IMR-90 (cell line): ENCODE results near the gene CEL. TPM values are rescaled to one million over a fixed set of nuclear protein-coding genes. Genes with fewer than 3 reads are reported as not detected.
"Not testable (repeated sequence)": the region's sequence is repeated elsewhere in the genome, so short reads cannot be mapped to it uniquely, and the experiment has no call there.

Experiments
- ATAC-seq: fragments of 200-7000 bp; cut with Tn5 transposase; 2 replicates; pipeline ENCODE4 v1.9.1; 2020; ENCODE audit warnings: low read depth, mild to moderate bottlenecking, moderate library complexity
- BruUV-seq: library from RNA; stranded (reverse); fragments of 400-500 nt; replicated peaks from 2 replicates; lab custom pipeline; 2021; lab: Mats Ljungman, UMichigan
- CTCF ChIA-PET: fragments of 300-600 bp; formaldehyde crosslinking; extraction: SDS; loops from one replicate; lab custom pipeline; 2021; ENCODE audit warnings: antibody characterized with exemption; lab: Yijun Ruan, JAX
- POLR2A ChIA-PET: fragments of 300-600 bp; sonication (Branson Sonifier 250); formaldehyde crosslinking; loops from one replicate; lab custom pipeline; 2022; ENCODE audit warnings: antibody characterized with exemption; ENCODE audit not compliant: unreplicated experiment; lab: Charles Lee
- DNase-seq: peaks from one replicate; pipeline ENCODE4 v3.0.0; 2013
- H2AFZ ChIP-seq: replicated peaks from 2 replicates; pipeline ENCODE3; 2013; ENCODE audit warnings: low read length, mild to moderate bottlenecking; ENCODE audit not compliant: poor library complexity
- H2AK5ac ChIP-seq: 2 replicates; pipeline ENCODE4 v1.6.1; 2013; ENCODE audit warnings: low read depth, low read length, inconsistent platforms
- H2AK9ac ChIP-seq: replicated peaks from 2 replicates; pipeline ENCODE3; 2013; ENCODE audit warnings: mild to moderate bottlenecking, low read depth, low read length, moderate library complexity; ENCODE audit not compliant: poor library complexity
- H2BK120ac ChIP-seq: 2 replicates; pipeline ENCODE4 v1.6.1; 2013; ENCODE audit warnings: low read depth, low read length, inconsistent platforms
- H2BK15ac ChIP-seq: 3 replicates; pipeline ENCODE4 v1.6.1; 2013; ENCODE audit warnings: low read depth, low read length, inconsistent platforms
- H2BK20ac ChIP-seq: 2 replicates; pipeline ENCODE4 v1.6.1; 2013; ENCODE audit warnings: low read depth, mild to moderate bottlenecking, inconsistent platforms, low read length, moderate library complexity
- H2BK5ac ChIP-seq: 2 replicates; pipeline ENCODE4 v1.6.1; 2013; ENCODE audit warnings: mild to moderate bottlenecking, low read depth, low read length, inconsistent platforms; ENCODE audit not compliant: poor library complexity, severe bottlenecking
- H3K14ac ChIP-seq: replicated peaks from 2 replicates; pipeline ENCODE4 v1.6.1; 2013; ENCODE audit warnings: low read depth, low read length, inconsistent platforms
- H3K18ac ChIP-seq: 2 replicates; pipeline ENCODE4 v1.6.1; 2013; ENCODE audit warnings: low read depth, low read length, control low read depth
- H3K23ac ChIP-seq: 2 replicates; pipeline ENCODE4 v1.6.1; 2013; ENCODE audit warnings: low read depth, low read length, inconsistent platforms
- H3K27ac ChIP-seq: 2 replicates; pipeline ENCODE4 v1.5.1; 2013; ENCODE audit warnings: mild to moderate bottlenecking, control low read depth, low read length; ENCODE audit not compliant: insufficient read depth
- H3K27me3 ChIP-seq: 2 replicates; pipeline ENCODE4 v1.6.1; 2013; ENCODE audit warnings: low read length; ENCODE audit not compliant: control insufficient read depth, insufficient read depth
- H3K36me3 ChIP-seq: 2 replicates; pipeline ENCODE4 v1.6.1; 2013; ENCODE audit warnings: low read length, mixed read lengths; ENCODE audit not compliant: control insufficient read depth, insufficient read depth
- H3K4ac ChIP-seq: 2 replicates; pipeline ENCODE4 v1.6.1; 2013; ENCODE audit warnings: low read depth, low read length, inconsistent platforms
- H3K4me1 ChIP-seq: 2 replicates; pipeline ENCODE4 v1.6.1; 2013; ENCODE audit warnings: low read length, mixed read lengths; ENCODE audit not compliant: control insufficient read depth, insufficient read depth
- H3K4me2 ChIP-seq: 2 replicates; pipeline ENCODE4 v1.6.1; 2013; ENCODE audit warnings: low read depth, mild to moderate bottlenecking, control low read depth, low read length, moderate library complexity
- H3K4me3 ChIP-seq: 2 replicates; pipeline ENCODE4 v1.5.1; 2013; ENCODE audit warnings: low read depth, mild to moderate bottlenecking, control low read depth, low read length, moderate library complexity; ENCODE audit not compliant: insufficient read depth
- H3K56ac ChIP-seq: 2 replicates; pipeline ENCODE4 v1.6.1; 2013; ENCODE audit warnings: low read length, inconsistent platforms; ENCODE audit not compliant: insufficient read depth; ENCODE audit errors: extremely low read depth
- H3K79me1 ChIP-seq, 2 experiments: 2 replicates each; pipeline ENCODE4 v1.6.1; 2013; ENCODE audit warnings: low read length in 2 of 2, inconsistent platforms in 1 of 2, low read depth in 1 of 2
- H3K9ac ChIP-seq: 2 replicates; pipeline ENCODE4 v1.6.1; 2013; ENCODE audit warnings: low read depth, low read length, control low read depth
- H3K9me1 ChIP-seq: 2 replicates; pipeline ENCODE4 v1.6.1; 2013; ENCODE audit warnings: low read length, inconsistent platforms; ENCODE audit not compliant: insufficient read depth
- H3K9me3 ChIP-seq: 2 replicates; pipeline ENCODE4 v1.6.1; 2013; ENCODE audit warnings: low read length; ENCODE audit not compliant: control insufficient read depth, insufficient read depth
- H4K20me1 ChIP-seq: 2 replicates; pipeline ENCODE4 v1.6.1; 2013; ENCODE audit warnings: low read length, inconsistent platforms; ENCODE audit not compliant: insufficient read depth
- H4K5ac ChIP-seq: 2 replicates; pipeline ENCODE4 v1.6.1; 2013; ENCODE audit warnings: mild to moderate bottlenecking, low read depth, low read length, control low read depth
- H4K8ac ChIP-seq, 2 experiments: 2 replicates each; pipeline ENCODE4 v1.6.1; 2013; ENCODE audit warnings: low read depth in 2 of 2, low read length in 2 of 2, control low read depth in 1 of 2, inconsistent platforms in 1 of 2
- H4K91ac ChIP-seq: 2 replicates; pipeline ENCODE4 v1.6.1; 2013; ENCODE audit warnings: low read depth, low read length, inconsistent platforms; ENCODE audit not compliant: insufficient read depth
- WGBS, 2 experiments: methylation state at CpG; one replicate each; pipeline versions ENCODE4 v1.1.5 to v1.1.7; 2013; ENCODE audit warnings: missing lambda C conversion rate in 2 of 2; ENCODE audit not compliant: insufficient read length in 1 of 2; ENCODE audit errors: extremely low coverage in 2 of 2; 5-methylcytosine and 5-hydroxymethylcytosine counted together
- dilution Hi-C: fragments of 300-500 bp; cut with HindIII; formaldehyde crosslinking; loops from one replicate; pipeline ENCODE4 v1.14.3; 2018; ENCODE audit warnings: low sequenced_read_pairs; ENCODE audit not compliant: unreplicated experiment
- in situ Hi-C: fragments of 300-500 bp; cut with MboI; formaldehyde crosslinking; loops from 3 replicates; pipeline ENCODE4 v1.14.3; 2019; ENCODE audit warnings: low sequenced_read_pairs, inconsistent platforms, mixed read lengths
- intact Hi-C: fragments of 100-400 bp; cut with micrococcal nuclease; formaldehyde crosslinking; loops from 2 replicates; pipeline ENCODE4 v1.10.0; 2022
- polyA plus RNA-seq, 3 experiments: library from polyadenylated mRNA; depleted of rRNA; stranded (reverse); fragments of >200 nt; gene quantifications; 2 replicates each; pipeline ENCODE4 v1.2.3, GENCODE V29; 2012; ENCODE audit warnings: low replicate concordance in 1 of 3
- total RNA-seq: library from RNA; depleted of rRNA; stranded (reverse); fragments of >200 nt; gene quantifications from 2 replicates; pipeline ENCODE4 v1.2.3, GENCODE V29; 2012

The CEL gene
- total and polyA plus RNA-seq, 2 of the 4 experiments (the other 2 are of a cell fraction) = under 0.01 to 0.75 TPM

DNA sequence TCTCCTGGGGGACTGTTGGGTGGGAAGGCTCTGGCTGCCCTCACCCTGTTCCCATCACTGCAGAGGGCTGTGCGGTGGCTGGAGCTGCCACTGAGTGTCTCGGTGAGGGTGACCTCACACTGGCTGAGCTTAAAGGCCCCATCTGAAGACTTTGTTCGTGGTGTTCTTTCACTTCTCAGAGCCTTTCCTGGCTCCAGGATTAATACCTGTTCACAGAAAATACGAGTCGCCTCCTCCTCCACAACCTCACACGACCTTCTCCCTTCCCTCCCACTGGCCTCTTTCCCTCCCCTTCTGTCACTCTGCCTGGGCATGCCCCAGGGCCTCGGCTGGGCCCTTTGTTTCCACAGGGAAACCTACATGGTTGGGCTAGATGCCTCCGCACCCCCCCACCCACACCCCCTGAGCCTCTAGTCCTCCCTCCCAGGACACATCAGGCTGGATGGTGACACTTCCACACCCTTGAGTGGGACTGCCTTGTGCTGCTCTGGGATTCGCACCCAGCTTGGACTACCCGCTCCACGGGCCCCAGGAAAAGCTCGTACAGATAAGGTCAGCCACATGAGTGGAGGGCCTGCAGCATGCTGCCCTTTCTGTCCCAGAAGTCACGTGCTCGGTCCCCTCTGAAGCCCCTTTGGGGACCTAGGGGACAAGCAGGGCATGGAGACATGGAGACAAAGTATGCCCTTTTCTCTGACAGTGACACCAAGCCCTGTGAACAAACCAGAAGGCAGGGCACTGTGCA, 590 bp upstream of the CEL start:
- H3K56ac ChIP-seq, H2AFZ ChIP-seq, H3K23ac ChIP-seq, dilution Hi-C loops, intact Hi-C loops, H3K9me3 ChIP-seq, POLR2A ChIA-PET, H3K4me2 ChIP-seq, H3K9ac ChIP-seq, BruUV-seq, H3K9me1 ChIP-seq, H3K4ac ChIP-seq, H2BK15ac ChIP-seq, DNase-seq, H3K18ac ChIP-seq, CTCF ChIA-PET, H3K4me1 ChIP-seq, H4K20me1 ChIP-seq, H2BK5ac ChIP-seq, H3K27me3 ChIP-seq, H2BK120ac ChIP-seq, H3K14ac ChIP-seq, H4K91ac ChIP-seq, H2BK20ac ChIP-seq, H3K79me1 ChIP-seq, H2AK5ac ChIP-seq, in situ Hi-C loops, H3K4me3 ChIP-seq: not testable (repeated sequence)
- peak; percentile 57 for ATAC-seq
- WGBS, 2 experiments = 49% methylated on average over 5 of the region's 14 CpGs; no CpG with 5 or more reads in 1 of the 2 experiments
- Histone ChIP-seq H4K5ac (0 out of 2 replicates have a peak overlapping the region, but pooled peaks have one; percentile 65), H4K8ac (peak overlapping the region in 1 of 2 experiments; percentile 65; a peak in 2 of 4 replicates), H2AK9ac (peak overlapping the region; percentile 37), H3K27ac (peak overlapping the region; percentile 21; the same call in 1 of the 2 replicates), H3K36me3 (peaks cover 19% of the 10 kb centered on the region)

DNA sequence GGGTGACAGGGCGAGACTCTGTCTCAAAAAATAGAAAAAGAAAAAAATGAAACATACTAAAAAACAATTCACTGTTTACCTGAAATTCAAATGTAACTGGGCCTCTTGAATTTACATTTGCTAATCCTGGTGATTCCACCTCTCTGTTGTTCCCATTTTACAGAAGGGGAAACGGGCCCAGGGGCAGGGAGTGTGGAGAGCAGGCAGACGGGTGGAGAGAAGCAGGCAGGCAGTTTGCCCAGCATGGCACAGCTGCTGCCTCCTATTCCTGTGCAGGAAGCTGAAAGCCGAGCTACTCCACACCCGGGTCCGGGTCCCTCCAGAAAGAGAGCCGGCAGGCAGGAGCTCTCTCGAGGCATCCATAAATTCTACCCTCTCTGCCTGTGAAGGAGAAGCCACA, 788 bp downstream of the CEL start:
- H3K27ac ChIP-seq, H2BK120ac ChIP-seq, in situ Hi-C loops, H2BK15ac ChIP-seq, BruUV-seq, POLR2A ChIA-PET, H3K4me2 ChIP-seq, H3K4me3 ChIP-seq, intact Hi-C loops, H3K4ac ChIP-seq, H2AK9ac ChIP-seq, H3K9me3 ChIP-seq, H2AK5ac ChIP-seq, H4K8ac ChIP-seq, DNase-seq, H2BK20ac ChIP-seq, H4K20me1 ChIP-seq, H3K14ac ChIP-seq, H3K79me1 ChIP-seq, H3K4me1 ChIP-seq, CTCF ChIA-PET, H3K23ac ChIP-seq, H3K27me3 ChIP-seq, H4K91ac ChIP-seq, H3K18ac ChIP-seq, H3K56ac ChIP-seq, ATAC-seq, H3K9me1 ChIP-seq, H3K36me3 ChIP-seq, H2BK5ac ChIP-seq, H2AFZ ChIP-seq, H3K9ac ChIP-seq, H4K5ac ChIP-seq, dilution Hi-C loops: not testable (repeated sequence)
- no CpG with 5 or more reads among the region's 8 CpGs for WGBS, 2 experiments
